GM13976 (cell line): Measurements from ENCODE around the gene PPP3R1.
"Not testable (repeated sequence)": the region's sequence is repeated elsewhere in the genome, so short reads cannot be mapped to it uniquely, and the experiment has no call there.

Experiments used
- DNase-seq: peaks from one replicate; pipeline ENCODE4 v3.0.0; 2012; ENCODE audit warnings: low spot score
- in situ Hi-C: fragments of 300-500 bp; cut with MboI; formaldehyde crosslinking; loops from one replicate; pipeline ENCODE4 v1.12.0; 2022; ENCODE audit warnings: low sequenced_read_pairs, mixed read lengths, inconsistent platforms; ENCODE audit not compliant: unreplicated experiment
- TF ChIP-seq, protein P1 (sequence below): IDR thresholded peaks from 2 replicates; pipeline ENCODE4 v1.5.1; 2012; ENCODE audit warnings: borderline replicate concordance, mild to moderate bottlenecking; ENCODE audit not compliant: insufficient read depth; ENCODE audit errors: extremely low read depth, missing control alignments, control extremely low read depth

PPP3R1 gene

DNA sequence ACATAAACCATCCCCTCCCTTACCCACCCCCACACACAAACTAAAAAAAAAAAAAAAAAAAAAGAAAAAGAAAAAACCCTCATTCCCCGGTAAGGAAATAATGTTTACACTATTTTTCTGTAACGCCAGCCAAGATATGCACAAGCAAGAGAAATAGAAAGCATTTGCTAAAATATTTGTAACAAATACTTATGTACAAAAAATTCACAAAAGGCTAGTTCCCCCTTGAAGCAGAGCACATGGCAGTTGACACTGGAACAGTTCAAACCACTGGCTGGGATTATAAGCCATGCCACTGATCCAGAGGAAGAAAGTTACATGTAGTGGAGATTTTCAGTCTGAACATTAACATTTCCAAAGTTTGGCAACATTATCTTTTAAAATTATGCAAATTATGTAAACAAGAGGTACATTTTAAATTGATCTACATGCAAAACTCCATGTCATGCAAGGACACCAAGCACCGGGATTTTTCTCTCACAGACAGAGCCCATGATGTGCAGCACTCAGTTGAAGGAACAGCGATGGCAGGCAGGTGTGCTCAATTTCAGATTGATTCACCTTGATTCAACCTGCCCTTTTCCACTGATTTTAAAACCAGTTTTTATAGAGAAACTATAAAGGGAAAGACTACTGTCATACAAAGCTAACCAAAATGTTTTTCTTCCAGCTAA lies 73.2 kb downstream of the PPP3R1 start:
- in situ Hi-C loops = no loop called here
- TF ChIP-seq, protein P1, sequence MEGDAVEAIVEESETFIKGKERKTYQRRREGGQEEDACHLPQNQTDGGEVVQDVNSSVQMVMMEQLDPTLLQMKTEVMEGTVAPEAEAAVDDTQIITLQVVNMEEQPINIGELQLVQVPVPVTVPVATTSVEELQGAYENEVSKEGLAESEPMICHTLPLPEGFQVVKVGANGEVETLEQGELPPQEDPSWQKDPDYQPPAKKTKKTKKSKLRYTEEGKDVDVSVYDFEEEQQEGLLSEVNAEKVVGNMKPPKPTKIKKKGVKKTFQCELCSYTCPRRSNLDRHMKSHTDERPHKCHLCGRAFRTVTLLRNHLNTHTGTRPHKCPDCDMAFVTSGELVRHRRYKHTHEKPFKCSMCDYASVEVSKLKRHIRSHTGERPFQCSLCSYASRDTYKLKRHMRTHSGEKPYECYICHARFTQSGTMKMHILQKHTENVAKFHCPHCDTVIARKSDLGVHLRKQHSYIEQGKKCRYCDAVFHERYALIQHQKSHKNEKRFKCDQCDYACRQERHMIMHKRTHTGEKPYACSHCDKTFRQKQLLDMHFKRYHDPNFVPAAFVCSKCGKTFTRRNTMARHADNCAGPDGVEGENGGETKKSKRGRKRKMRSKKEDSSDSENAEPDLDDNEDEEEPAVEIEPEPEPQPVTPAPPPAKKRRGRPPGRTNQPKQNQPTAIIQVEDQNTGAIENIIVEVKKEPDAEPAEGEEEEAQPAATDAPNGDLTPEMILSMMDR = no peak
- DNase-seq = no peak

DNA sequence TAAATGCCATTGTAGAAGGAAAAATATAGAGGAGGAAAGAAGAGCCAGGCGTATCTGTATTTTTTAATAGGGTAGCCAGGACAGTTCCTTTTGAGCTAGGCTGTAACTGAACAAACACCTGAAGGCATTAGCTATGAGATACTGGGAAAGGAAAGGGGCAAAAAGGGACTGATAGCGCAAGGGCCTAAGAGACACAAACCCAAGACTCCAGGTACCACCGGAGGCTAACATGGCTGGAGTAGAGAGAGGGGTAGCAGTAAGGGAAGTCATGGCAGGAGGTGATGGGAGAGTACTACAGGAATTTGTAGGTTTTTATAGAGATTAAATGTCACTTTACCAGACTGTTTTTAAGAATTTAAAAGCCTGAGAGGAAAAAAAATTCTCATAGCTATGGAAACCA lies 73.9 kb downstream of the PPP3R1 start:
- in situ Hi-C loops = no loop called here
- no peak for DNase-seq
- TF ChIP-seq, protein P1 = no peak

DNA sequence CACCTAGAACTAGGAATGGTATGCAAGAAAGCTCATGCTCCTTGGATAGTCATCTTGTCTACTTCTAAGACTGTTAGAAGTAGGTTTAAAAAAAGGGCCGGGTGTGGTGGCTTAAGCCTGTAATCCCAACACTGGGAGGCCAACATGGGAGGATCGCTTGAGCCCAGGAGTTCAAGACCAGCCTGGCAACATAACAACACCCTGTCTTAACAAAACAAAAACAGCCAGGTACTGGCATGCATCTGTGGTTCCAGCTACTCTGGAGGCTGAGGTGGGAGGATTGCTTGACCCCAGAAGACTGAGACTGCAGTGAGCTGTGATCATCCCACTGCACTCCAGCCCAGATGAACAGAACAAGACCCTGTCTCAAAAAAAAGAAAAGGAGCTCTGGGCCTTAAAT lies 74.8 kb downstream of the PPP3R1 start:
- in situ Hi-C loops = no loop called here
- DNase-seq = no peak
- TF ChIP-seq, protein P1 = no peak

DNA sequence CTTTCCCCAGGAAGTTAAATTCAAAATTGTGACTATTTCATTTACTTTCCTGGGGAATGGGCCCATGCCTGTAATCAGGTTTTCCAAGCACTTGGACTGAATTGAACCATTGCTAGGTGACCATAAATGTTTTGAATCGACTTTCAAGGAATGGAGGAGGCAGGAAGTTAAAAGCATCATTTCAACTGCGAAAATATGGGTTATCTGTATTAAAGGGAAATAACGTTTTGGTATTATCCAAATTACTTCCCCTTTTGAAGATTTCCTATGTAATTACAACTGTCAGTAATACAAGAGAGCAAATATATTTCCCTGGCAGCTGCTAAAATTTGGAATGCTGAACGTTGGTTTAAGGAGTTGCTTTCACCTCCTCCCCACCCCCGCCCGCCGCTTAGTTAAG lies 75.7 kb downstream of the PPP3R1 start:
- DNase-seq = no peak
- TF ChIP-seq, protein P1 = no peak
- in situ Hi-C loops = no loop called here

- in situ Hi-C loops, DNase-seq: not testable (repeated sequence)
Observed at GRCh38 chr2:68175210-68175609, 77.1 kb downstream of the PPP3R1 start.

DNA sequence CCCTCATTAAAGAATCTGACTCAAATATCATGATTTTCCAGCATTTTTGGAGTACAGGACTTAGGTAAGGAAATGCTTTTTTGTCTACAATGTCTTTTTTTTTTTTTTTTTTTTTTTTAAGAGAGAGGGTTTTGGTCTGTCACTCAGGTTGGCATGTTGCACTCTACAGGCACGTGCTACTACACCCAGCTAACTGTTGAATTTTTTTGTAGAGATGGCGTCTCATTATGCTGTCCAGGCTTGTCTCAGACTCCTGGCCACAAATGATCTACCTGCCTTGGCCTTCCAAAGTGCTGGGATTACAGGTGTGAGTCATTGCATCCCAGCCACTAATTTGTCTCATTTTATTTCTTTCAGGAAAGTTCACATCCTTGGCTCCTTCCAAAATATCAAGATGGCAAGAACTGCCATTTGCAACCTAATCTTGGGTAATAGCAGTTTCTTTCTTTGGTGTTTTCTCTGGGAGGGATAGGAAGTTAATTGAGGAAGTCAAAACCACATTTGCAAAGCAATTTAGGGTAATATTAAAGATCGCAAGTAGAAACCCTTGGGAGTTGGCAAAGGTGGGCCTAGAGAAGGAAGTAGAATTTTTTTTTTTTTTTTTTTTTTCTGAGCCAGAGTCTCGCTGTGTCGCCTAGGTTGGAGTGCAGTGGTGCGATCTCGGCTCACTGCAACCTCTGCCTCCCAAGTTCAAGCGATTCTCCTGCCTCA lies 79.2 kb downstream of the PPP3R1 start:
- in situ Hi-C loops = no loop called here
- no peak for DNase-seq

GRCh38 chr2:68172521-68172920 lies 79.8 kb downstream of the PPP3R1 start:
- in situ Hi-C loops = no loop called here
- TF ChIP-seq, protein P1 = no peak
- DNase-seq = no peak

More for the DNA sequence above, 79.2 kb downstream of the PPP3R1 start:
- TF ChIP-seq, protein P1 = no peak
